KMS-11 (cell line): ENCODE data around the gene ANO6.
"Not testable (repeated sequence)": the region's sequence is repeated elsewhere in the genome, so short reads cannot be mapped to it uniquely, and the experiment has no call there.

ENCODE experiments used
- H2AFZ ChIP-seq: fragments of 200-600 bp; sonication (generic); 2 replicates; pipeline ENCODE4 v1.6.1; 2016; ENCODE audit warnings: antibody characterized with exemption, mixed run types, low read depth
- H3K27ac ChIP-seq: fragments of 200-600 bp; sonication (generic); 2 replicates; pipeline ENCODE4 v1.6.1; 2016; ENCODE audit warnings: mild to moderate bottlenecking, mixed run types
- H3K27me3 ChIP-seq: fragments of 200-600 bp; sonication (generic); 2 replicates; pipeline ENCODE4 v1.6.1; 2017; ENCODE audit warnings: mild to moderate bottlenecking, low read depth, mixed run types, moderate library complexity; ENCODE audit not compliant: insufficient read depth
- H3K36me3 ChIP-seq: fragments of 200-600 bp; sonication (generic); 2 replicates; pipeline ENCODE4 v1.6.1; 2017; ENCODE audit warnings: mild to moderate bottlenecking, mixed run types; ENCODE audit not compliant: insufficient read depth
- H3K4me1 ChIP-seq: fragments of 200-600 bp; sonication (generic); 2 replicates; pipeline ENCODE4 v1.6.1; 2016; ENCODE audit warnings: mild to moderate bottlenecking, low read depth, mixed run types; ENCODE audit not compliant: poor library complexity, severe bottlenecking
- H3K4me2 ChIP-seq: fragments of 200-600 bp; sonication (generic); 2 replicates; pipeline ENCODE4 v1.7.0; 2016; ENCODE audit warnings: mild to moderate bottlenecking, mixed run types
- H3K4me3 ChIP-seq: fragments of 200-600 bp; sonication (generic); IDR thresholded peaks from 2 replicates; pipeline ENCODE4 v1.6.1; 2017; ENCODE audit warnings: low read depth, low read length, mixed read lengths; ENCODE audit not compliant: insufficient read depth
- H3K79me2 ChIP-seq: fragments of 200-600 bp; sonication (generic); 2 replicates; pipeline ENCODE4 v1.6.1; 2016; ENCODE audit warnings: low read depth, mixed run types; ENCODE audit not compliant: insufficient read depth
- H3K9ac ChIP-seq: fragments of 200-600 bp; sonication (generic); 2 replicates; pipeline ENCODE4 v1.6.1; 2016; ENCODE audit warnings: mild to moderate bottlenecking, mixed run types
- H4K20me1 ChIP-seq: fragments of 200-600 bp; sonication (generic); 2 replicates; pipeline ENCODE4 v1.6.1; 2016; ENCODE audit warnings: mild to moderate bottlenecking, mixed run types; ENCODE audit not compliant: insufficient read depth
- CTCF ChIP-seq: fragments of 200-600 bp; sonication (generic); conservative IDR thresholded peaks from 2 replicates; pipeline ENCODE4 v1.6.1; 2017; ENCODE audit warnings: low read depth, mild to moderate bottlenecking, antibody characterized with exemption, low read length, moderate library complexity, mixed read lengths

Gene ANO6

GRCh38 chr12:45234139-45234865 is 18.4 kb downstream of the ANO6 start:
- TF ChIP-seq CTCF, result no peak
- Histone ChIP-seq H3K36me3 (no peaks in the 10 kb centered on the region), H3K79me2 (peaks cover 5% of the 10 kb centered on the region; the same call in 1 of the 2 replicates), H3K27me3 (no peaks in the 10 kb centered on the region), H3K27ac (peak overlapping the region; percentile 19; the same call in 1 of the 2 replicates), H3K4me1 (peaks cover 48% of the 10 kb centered on the region), H3K4me2 (peak overlapping the region; percentile 27), H4K20me1 (no peaks in the 10 kb centered on the region), H3K4me3 (no peak overlapping the region), H3K9ac (peak overlapping the region; percentile 2; the same call in 1 of the 2 replicates), H2AFZ (no peak overlapping the region)

- no peaks in the 10 kb centered on the region for H4K20me1 ChIP-seq
- peak overlapping the region; percentile 27; the same call in 1 of the 2 replicates for H3K4me2 ChIP-seq
- peaks cover 48% of the 10 kb centered on the region for H3K4me1 ChIP-seq
- no peaks in the 10 kb centered on the region for H3K27me3 ChIP-seq
- no peak overlapping the region for H3K4me3 ChIP-seq
- peak overlapping the region; percentile 19; the same call in 1 of the 2 replicates for H3K27ac ChIP-seq
- H3K9ac ChIP-seq, result peak overlapping the region; percentile 2; the same call in 1 of the 2 replicates
- H2AFZ ChIP-seq, result no peak overlapping the region
- peaks cover 5% of the 10 kb centered on the region; the same call in 1 of the 2 replicates for H3K79me2 ChIP-seq
- no peaks in the 10 kb centered on the region for H3K36me3 ChIP-seq
- TF ChIP-seq CTCF, result no peak
Measured at GRCh38 chr12:45235087-45236025, 19.5 kb downstream of the ANO6 start.

- H3K9ac ChIP-seq, H3K36me3 ChIP-seq, H3K27ac ChIP-seq, H3K4me2 ChIP-seq, H3K27me3 ChIP-seq, H2AFZ ChIP-seq, H3K79me2 ChIP-seq, H4K20me1 ChIP-seq, H3K4me3 ChIP-seq: not testable (repeated sequence)
- H3K4me1 ChIP-seq, result peaks cover 44% of the 10 kb centered on the region
Measured at GRCh38 chr12:45236383-45236782, 20.5 kb downstream of the ANO6 start.

GRCh38 chr12:45242180-45242579 is 26.3 kb downstream of the ANO6 start:
- no peak overlapping the region for H3K9ac ChIP-seq
- H3K4me1 ChIP-seq, result peaks cover 38% of the 10 kb centered on the region
- no peak overlapping the region for H3K4me2 ChIP-seq
- H3K36me3 ChIP-seq, result no peaks in the 10 kb centered on the region
- no peak overlapping the region for H2AFZ ChIP-seq
- no peak overlapping the region for H3K27ac ChIP-seq
- H3K79me2 ChIP-seq, result peaks cover 5% of the 10 kb centered on the region; the same call in 1 of the 2 replicates
- no peaks in the 10 kb centered on the region for H3K27me3 ChIP-seq
- no peak overlapping the region for H3K4me3 ChIP-seq
- H4K20me1 ChIP-seq, result no peaks in the 10 kb centered on the region
- TF ChIP-seq CTCF, result no peak
